Breast epithelium (tissue), 4 donors: Measurements from ENCODE around the gene CUL9. TPM values are rescaled to one million over a fixed set of nuclear protein-coding genes. Genes with fewer than 3 reads are reported as not detected.

Source experiments
- DNase-seq, 2 donors: peaks; one replicate each; pipeline ENCODE4 v3.0.0-alpha.2; 2019; ENCODE audit warnings: low spot score in 2 of 2
- H3K27ac ChIP-seq, 2 donors: fragments of 200-600 bp; sonication (generic) in 1 of 2; one replicate each; pipeline ENCODE4 v1.5.1; 2016 to 2019; ENCODE audit warnings: mild to moderate bottlenecking in 1 of 2
- H3K27me3 ChIP-seq, 2 donors: fragments of 200-600 bp; sonication (generic) in 1 of 2; one replicate each; pipeline versions ENCODE4 v1.5.1 to v1.6.0; 2017 to 2019; ENCODE audit warnings: control low read depth in 1 of 2, mild to moderate bottlenecking in 1 of 2
- H3K36me3 ChIP-seq: fragments of 200-600 bp; one replicate; pipeline ENCODE4 v1.5.1; 2019
- H3K4me1 ChIP-seq, 2 donors: fragments of 200-600 bp; sonication (generic); one replicate each; pipeline ENCODE4 v1.5.1; 2016 to 2019; ENCODE audit warnings: control low read depth in 1 of 2
- H3K4me3 ChIP-seq, 3 donors: fragments of 200-600 bp; sonication (generic); 1 replicate in 2 of 3; 2 replicates in 1 of 3; pipeline ENCODE4 v1.5.1; 2016 to 2019; ENCODE audit warnings: mild to moderate bottlenecking in 3 of 3, moderate library complexity in 2 of 3
- H3K9me3 ChIP-seq, 2 donors: fragments of 200-600 bp; sonication (generic) in 1 of 2; one replicate each; pipeline ENCODE4 v1.5.1; 2016 to 2019; ENCODE audit warnings: control low read depth in 1 of 2
- POLR2A ChIP-seq: fragments of 450-650 bp; IDR thresholded peaks from one replicate; pipeline ENCODE4 v1.6.1; 2016; ENCODE audit warnings: antibody characterized with exemption, mild to moderate bottlenecking, moderate library complexity
- POLR2AphosphoS5 ChIP-seq, 3 donors: sonication (generic); formaldehyde crosslinking; IDR thresholded peaks; one replicate each; pipeline ENCODE4 v1.6.1; 2017; ENCODE audit warnings: antibody characterized with exemption in 3 of 3
- intact Hi-C: fragments of 100-400 bp; cut with DNase I; formaldehyde crosslinking; loops from one replicate; pipeline ENCODE4 v1.15.1; 2023; ENCODE audit warnings: low total_unique reads
- total RNA-seq, 3 donors: library from RNA; depleted of rRNA; stranded (reverse); fragments of >200 nt; gene quantifications; one replicate each; pipeline ENCODE4 v1.1.0, GENCODE V29; 2016
- TF ChIP-seq, protein P1 (sequence below), 3 donors: fragments of 450-650 bp; IDR thresholded peaks; one replicate each; pipeline ENCODE4 v1.5.1; 2016 to 2017; ENCODE audit warnings: antibody characterized with exemption in 3 of 3, mild to moderate bottlenecking in 3 of 3, moderate library complexity in 3 of 3

The CUL9 gene
- total RNA-seq, 3 donors from 2014 or later = 25.1 to 47.5 (median 43.3) TPM

DNA sequence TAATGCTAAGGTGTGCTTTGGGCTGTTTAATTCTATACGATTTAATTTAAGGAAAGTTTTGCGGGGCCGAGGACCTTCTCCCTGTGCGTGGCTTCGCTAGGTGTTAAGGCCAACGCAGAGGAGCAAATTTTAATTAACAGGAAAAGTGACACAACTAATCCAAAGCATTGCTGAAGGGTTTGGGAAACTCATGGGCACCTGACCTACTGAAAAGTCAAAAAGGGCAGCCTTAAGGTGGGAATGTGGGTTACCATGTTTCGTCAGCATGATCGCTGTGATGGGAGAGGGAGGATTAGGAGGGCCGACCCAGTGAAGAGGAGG, 415 bp upstream of the CUL9 start:
- Histone ChIP-seq H3K9me3 (no peaks in the 10 kb centered on the region), H3K27ac (peak overlapping the region; percentile 86 to 93), H3K27me3 (no peaks in the 10 kb centered on the region), H3K4me1 (peaks cover 0 to 9% of the 10 kb centered on the region in 2 donors), H3K4me3 (peak overlapping the region; percentile 78 to 96 (median 85)), H3K36me3 (no peaks in the 10 kb centered on the region)
- no peak for DNase-seq
- TF ChIP-seq, protein P1, sequence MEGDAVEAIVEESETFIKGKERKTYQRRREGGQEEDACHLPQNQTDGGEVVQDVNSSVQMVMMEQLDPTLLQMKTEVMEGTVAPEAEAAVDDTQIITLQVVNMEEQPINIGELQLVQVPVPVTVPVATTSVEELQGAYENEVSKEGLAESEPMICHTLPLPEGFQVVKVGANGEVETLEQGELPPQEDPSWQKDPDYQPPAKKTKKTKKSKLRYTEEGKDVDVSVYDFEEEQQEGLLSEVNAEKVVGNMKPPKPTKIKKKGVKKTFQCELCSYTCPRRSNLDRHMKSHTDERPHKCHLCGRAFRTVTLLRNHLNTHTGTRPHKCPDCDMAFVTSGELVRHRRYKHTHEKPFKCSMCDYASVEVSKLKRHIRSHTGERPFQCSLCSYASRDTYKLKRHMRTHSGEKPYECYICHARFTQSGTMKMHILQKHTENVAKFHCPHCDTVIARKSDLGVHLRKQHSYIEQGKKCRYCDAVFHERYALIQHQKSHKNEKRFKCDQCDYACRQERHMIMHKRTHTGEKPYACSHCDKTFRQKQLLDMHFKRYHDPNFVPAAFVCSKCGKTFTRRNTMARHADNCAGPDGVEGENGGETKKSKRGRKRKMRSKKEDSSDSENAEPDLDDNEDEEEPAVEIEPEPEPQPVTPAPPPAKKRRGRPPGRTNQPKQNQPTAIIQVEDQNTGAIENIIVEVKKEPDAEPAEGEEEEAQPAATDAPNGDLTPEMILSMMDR (IDR thresholded peaks at IDR 0.05) = no peak
- TF ChIP-seq POLR2A = no peak
- no peak for TF ChIP-seq POLR2AphosphoS5 (IDR thresholded peaks at IDR 0.05)
- intact Hi-C loops = no loop called here

DNA sequence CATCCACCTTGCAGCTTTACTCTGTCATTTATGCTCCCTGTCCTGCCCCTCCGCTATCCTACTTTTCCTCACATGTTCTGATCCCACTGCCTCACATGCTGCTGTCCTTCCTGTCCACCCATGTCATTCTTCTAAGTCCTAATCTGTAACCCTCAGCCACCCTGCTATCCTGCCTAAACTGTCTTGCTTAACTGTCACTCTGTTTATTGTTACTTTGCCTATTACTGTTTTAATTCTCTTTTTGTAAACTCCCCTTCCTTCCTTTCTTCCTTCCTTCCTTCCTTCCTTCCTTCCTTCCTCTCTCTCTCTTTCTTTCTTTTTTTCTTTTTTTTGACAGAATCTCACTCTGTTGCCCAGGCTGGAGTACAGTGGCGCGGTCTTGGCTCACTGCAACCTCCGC, 1.4 kb downstream of the CUL9 start:
- intact Hi-C loops = no loop called here
- Histone ChIP-seq H3K4me3 (no peak overlapping the region), H3K27ac (no peak overlapping the region), H3K27me3 (no peaks in the 10 kb centered on the region), H3K9me3 (no peaks in the 10 kb centered on the region), H3K36me3 (no peaks in the 10 kb centered on the region), H3K4me1 (peaks cover 0 to 9% of the 10 kb centered on the region in 2 donors)
- TF ChIP-seq POLR2A = no peak
- TF ChIP-seq POLR2AphosphoS5 (IDR thresholded peaks at IDR 0.05) = no peak
- TF ChIP-seq, protein P1 (IDR thresholded peaks at IDR 0.05) = no peak
- no peak for DNase-seq

DNA sequence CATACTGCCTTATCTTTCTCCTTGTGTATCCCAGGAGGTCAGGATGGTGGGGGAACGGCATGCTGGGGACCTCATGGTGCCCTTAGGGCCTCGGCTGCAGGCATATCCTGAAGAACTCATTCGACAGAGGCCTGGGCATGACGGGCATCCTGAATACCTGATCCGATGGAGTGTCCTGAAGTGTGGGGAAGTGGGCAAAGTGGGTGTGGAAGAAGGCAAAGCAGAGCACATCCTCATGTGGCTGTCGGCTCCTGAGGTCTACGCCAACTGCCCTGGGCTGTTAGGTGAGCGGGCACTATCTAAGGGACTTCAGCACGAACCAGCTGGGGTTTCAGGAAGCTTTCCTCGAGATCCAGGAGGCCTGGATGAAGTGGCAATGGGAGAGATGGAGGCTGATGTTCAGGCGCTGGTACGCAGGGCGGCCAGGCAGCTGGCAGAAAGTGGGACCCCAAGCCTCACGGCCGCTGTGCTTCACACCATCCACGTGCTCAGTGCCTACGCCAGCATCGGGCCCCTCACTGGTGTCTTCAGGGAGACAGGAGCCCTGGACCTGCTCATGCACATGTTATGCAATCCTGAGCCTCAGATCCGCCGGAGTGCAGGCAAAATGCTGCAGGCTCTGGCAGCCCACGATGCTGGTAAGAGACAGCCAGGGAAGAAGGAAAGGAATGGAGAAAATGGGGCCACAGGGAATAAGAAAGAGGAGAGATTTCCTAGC, 2.4 kb downstream of the CUL9 start:
- intact Hi-C loops = no loop called here

DNA sequence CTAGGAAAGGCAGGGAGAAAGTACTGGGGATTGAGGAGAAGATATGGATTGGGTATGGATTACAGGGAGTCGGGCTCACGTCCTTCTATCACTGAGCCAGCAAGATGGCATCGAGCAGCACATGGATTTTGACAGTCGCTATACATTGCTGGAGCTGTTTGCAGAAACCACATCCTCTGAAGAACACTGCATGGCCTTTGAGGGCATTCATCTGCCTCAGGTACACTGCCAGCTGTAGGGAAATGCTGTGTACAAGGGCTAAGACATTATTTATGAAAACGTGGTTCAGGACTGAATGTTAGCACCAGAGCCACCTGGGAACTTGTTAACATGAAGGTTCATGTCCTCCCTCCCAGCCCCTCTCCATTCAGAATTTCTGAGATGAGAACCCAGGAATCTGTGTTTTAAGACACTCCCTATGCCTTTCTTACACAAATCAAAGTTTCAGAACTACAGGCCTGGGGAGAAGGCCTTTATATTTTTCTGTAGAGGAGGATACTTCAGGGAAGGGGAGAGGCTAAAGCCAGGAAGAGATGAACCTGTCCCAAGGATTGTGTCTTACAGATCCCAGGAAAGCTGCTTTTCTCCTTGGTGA, 3.5 kb downstream of the CUL9 start:
- TF ChIP-seq, protein P1 (IDR thresholded peaks at IDR 0.05) = no peak
- TF ChIP-seq POLR2A (no peak), POLR2AphosphoS5 (IDR thresholded peaks at IDR 0.05) (no peak)
- intact Hi-C loops = no loop called here
- Histone ChIP-seq H3K4me3 (no peak overlapping the region), H3K36me3 (no peaks in the 10 kb centered on the region), H3K27me3 (no peaks in the 10 kb centered on the region), H3K27ac (no peak overlapping the region), H3K9me3 (no peaks in the 10 kb centered on the region), H3K4me1 (peaks cover 0 to 9% of the 10 kb centered on the region in 2 donors)
- no peak for DNase-seq

More for the DNA sequence above, 2.4 kb downstream of the CUL9 start:
- no peak for DNase-seq
- no peaks in the 10 kb centered on the region for H3K27me3 ChIP-seq
- H3K36me3 ChIP-seq = no peaks in the 10 kb centered on the region
- no peak overlapping the region for H3K27ac ChIP-seq
- H3K4me1 ChIP-seq = peaks cover 0 to 9% of the 10 kb centered on the region in 2 donors
- TF ChIP-seq, protein P1 (IDR thresholded peaks at IDR 0.05) = no peak
- TF ChIP-seq POLR2AphosphoS5 (IDR thresholded peaks at IDR 0.05) (no peak), POLR2A (no peak)
- no peaks in the 10 kb centered on the region for H3K9me3 ChIP-seq
- no peak overlapping the region for H3K4me3 ChIP-seq

GRCh38 chr6:43186019-43186418, 4.0 kb downstream of the CUL9 start:
- Histone ChIP-seq H3K27me3 (no peaks in the 10 kb centered on the region), H3K4me1 (peaks cover 0 to 9% of the 10 kb centered on the region in 2 donors), H3K9me3 (no peaks in the 10 kb centered on the region), H3K36me3 (no peaks in the 10 kb centered on the region), H3K4me3 (no peak overlapping the region), H3K27ac (no peak overlapping the region)
- DNase-seq = no peak
- intact Hi-C loops = no loop called here
- TF ChIP-seq, protein P1 (IDR thresholded peaks at IDR 0.05) = no peak
- no peak for TF ChIP-seq POLR2A
- no peak for TF ChIP-seq POLR2AphosphoS5 (IDR thresholded peaks at IDR 0.05)
